ENCODE results near the gene KCNA1. TPM values are rescaled to one million over a fixed set of nuclear protein-coding genes. Genes with fewer than 3 reads are reported as not detected.

The KCNA1 gene
- total RNA-seq, 3 donors from 2014 or later, result 0.05 to 6.7 TPM; not detected in 1

DNA sequence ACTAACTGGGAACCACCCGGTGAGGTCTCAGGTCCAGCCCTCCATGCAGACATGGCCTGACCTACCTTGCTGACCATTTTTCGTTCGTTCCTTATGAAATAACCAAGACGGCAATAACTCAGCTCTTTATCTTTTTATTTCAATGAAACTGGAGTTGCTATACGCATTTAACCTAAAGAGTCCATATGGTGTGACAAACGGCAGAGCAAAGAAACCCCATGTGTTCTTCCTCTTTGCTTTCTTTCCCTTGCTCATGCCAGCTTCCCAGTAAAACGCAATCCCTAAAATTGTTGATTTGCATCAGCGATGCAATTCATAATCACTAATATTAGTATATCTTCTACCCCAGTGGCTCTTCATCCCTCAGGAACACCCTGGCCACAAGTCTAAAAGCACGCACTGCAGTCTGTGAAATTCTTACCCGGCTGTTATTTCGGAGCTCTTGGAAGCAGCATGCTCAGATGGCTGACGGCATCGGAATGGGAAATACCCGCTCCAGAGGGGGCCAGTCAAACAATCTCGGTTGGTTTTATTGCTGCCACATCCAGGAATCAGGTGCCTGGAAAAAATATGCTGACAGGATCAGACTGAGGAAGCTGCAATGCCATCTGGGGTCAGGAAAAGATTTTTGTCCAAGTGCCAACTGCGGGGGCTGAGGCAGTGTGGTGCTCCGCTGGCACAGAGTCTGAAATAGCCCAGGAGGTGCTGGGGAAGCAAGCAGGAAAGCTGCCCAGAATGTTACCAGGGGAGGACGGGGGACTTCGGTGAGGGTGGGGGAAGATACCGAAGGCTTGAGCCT is 28.2 kb upstream of the KCNA1 start:
- DNase-seq (no peak), ATAC-seq (no peak)
- Histone ChIP-seq H3K9me3 (peaks cover 4% of the 10 kb centered on the region), H3K4me3 (no peak overlapping the region), H3K4me1 (ENCODE audit: low read depth) (no peaks in the 10 kb centered on the region), H3K36me3 (ENCODE audit: low read depth) (no peaks in the 10 kb centered on the region)
- TF ChIP-seq, protein P1, sequence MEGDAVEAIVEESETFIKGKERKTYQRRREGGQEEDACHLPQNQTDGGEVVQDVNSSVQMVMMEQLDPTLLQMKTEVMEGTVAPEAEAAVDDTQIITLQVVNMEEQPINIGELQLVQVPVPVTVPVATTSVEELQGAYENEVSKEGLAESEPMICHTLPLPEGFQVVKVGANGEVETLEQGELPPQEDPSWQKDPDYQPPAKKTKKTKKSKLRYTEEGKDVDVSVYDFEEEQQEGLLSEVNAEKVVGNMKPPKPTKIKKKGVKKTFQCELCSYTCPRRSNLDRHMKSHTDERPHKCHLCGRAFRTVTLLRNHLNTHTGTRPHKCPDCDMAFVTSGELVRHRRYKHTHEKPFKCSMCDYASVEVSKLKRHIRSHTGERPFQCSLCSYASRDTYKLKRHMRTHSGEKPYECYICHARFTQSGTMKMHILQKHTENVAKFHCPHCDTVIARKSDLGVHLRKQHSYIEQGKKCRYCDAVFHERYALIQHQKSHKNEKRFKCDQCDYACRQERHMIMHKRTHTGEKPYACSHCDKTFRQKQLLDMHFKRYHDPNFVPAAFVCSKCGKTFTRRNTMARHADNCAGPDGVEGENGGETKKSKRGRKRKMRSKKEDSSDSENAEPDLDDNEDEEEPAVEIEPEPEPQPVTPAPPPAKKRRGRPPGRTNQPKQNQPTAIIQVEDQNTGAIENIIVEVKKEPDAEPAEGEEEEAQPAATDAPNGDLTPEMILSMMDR (IDR thresholded peaks at IDR 0.05), result no peak
- intact Hi-C loops (cut with DNase I, micrococcal nuclease), result no loop called here

DNA sequence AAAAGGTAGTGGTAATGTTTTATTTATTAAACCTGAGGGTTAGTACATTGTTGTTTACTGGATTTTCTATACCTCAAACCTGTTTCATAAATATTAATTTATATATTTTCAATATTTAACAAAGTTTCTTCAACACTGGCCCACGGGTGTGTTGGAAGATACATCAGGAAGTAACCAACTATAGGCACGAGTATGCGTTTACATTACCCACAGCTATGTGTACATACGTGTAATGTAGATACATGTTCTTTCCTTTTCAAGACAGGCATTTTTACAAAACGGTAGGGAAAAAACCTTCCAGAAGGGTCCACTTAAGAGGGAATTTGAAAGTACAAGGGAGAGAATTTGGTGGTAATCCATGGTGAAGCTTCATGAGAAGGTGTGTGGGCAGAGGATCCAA is 17.8 kb upstream of the KCNA1 start:
- intact Hi-C loops (cut with DNase I, micrococcal nuclease), result no loop called here
- DNase-seq (no peak), ATAC-seq (peak; percentile 58)
- Histone ChIP-seq H3K4me3 (no peak overlapping the region), H3K4me1 (ENCODE audit: low read depth) (no peaks in the 10 kb centered on the region), H3K9me3 (no peaks in the 10 kb centered on the region), H3K36me3 (ENCODE audit: low read depth) (no peaks in the 10 kb centered on the region)
- TF ChIP-seq, protein P1 (IDR thresholded peaks at IDR 0.05), result no peak

DNA sequence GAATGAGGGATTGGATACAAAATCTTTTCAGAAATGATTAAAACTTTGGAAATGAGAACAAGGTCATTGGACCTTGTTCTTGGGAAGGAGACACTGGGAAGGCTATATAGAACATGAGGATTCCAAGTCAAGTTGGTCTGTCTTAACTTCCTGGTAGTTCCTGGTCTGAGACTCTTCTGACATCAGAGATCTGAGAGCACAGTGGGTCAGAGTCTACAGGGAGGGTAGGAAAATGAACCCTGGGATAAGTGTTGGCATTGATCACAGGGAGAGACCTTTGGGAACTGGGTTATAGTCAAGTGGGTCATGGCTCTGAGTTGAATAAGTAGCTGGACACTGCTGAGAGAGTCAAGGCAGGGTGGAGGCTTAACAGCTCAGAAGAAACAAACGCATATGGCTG is 17.3 kb upstream of the KCNA1 start:
- H3K9me3 ChIP-seq, result no peaks in the 10 kb centered on the region
- no peaks in the 10 kb centered on the region for H3K36me3 ChIP-seq (ENCODE audit: low read depth)
- H3K4me3 ChIP-seq, result no peak overlapping the region
- no peaks in the 10 kb centered on the region for H3K4me1 ChIP-seq (ENCODE audit: low read depth)
- DNase-seq (no peak), ATAC-seq (peak; percentile 43)
- TF ChIP-seq, protein P1 (IDR thresholded peaks at IDR 0.05), result no peak
- intact Hi-C loops (cut with DNase I, micrococcal nuclease), result no loop called here

DNA sequence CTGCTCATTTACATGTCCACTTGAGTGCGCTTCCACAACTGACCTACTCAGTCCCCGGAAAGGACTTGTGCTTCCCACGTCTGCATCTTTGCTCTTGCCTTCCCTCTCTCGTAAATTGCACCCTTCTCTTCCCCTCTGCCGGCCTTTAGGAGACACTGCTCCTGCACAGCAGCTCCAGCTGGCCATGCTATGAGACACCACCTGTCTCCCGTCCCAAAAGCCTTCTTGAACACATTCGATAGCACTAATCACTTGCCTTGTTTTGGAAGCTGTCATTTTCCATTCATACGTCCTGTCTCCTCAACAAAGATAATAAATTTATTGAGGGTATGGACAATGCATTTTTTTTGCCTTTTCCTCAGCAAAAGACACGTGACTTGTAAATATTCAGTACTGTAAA is 15.7 kb upstream of the KCNA1 start:
- intact Hi-C loops (cut with DNase I, micrococcal nuclease), result no loop called here
- DNase-seq (no peak), ATAC-seq (no peak)
- no peaks in the 10 kb centered on the region for H3K9me3 ChIP-seq
- H3K4me1 ChIP-seq (ENCODE audit: low read depth), result no peaks in the 10 kb centered on the region
- TF ChIP-seq, protein P1 (IDR thresholded peaks at IDR 0.05), result no peak
- no peaks in the 10 kb centered on the region for H3K36me3 ChIP-seq (ENCODE audit: low read depth)
- no peak overlapping the region for H3K4me3 ChIP-seq

DNA sequence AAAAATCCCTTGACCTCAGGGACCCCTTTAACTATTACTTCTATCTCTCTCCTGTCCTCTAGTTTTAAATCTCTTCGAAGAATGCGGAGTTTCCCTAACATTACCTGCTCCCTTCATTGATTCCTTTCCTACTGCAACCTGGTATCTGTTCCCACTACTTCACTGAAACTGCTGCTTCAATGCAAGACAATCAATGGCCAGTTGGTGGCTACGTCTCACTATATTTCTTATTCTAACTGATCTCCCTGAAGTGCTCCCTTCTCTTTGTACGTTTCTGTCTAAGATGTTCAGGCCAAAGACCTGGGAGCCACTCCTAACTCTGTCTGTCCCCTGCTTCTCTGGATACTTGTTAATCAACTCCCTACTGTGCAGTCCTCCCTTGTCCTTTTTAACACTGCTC is 10.3 kb upstream of the KCNA1 start:
- intact Hi-C loops (cut with DNase I, micrococcal nuclease), result no loop called here
- ATAC-seq (no peak), DNase-seq (no peak)

More for the DNA sequence above, 10.3 kb upstream of the KCNA1 start:
- no peak overlapping the region for H3K4me3 ChIP-seq
- no peaks in the 10 kb centered on the region for H3K36me3 ChIP-seq (ENCODE audit: low read depth)
- TF ChIP-seq, protein P1 (IDR thresholded peaks at IDR 0.05), result no peak
- no peaks in the 10 kb centered on the region for H3K4me1 ChIP-seq (ENCODE audit: low read depth)
- no peaks in the 10 kb centered on the region for H3K9me3 ChIP-seq

All from mucosa of descending colon (tissue), 3 donors.